ENCODE results near the gene ERBB4. TPM values are rescaled to one million over a fixed set of nuclear protein-coding genes. Genes with fewer than 3 reads are reported as not detected.

ERBB4 gene
- total RNA-seq, 1 donor from 2014 or later = 25.3 TPM

- no peak for ATAC-seq
- Histone ChIP-seq H3K4me1 (no peaks in the 10 kb centered on the region), H3K27ac (no peak overlapping the region), H3K4me3 (no peak overlapping the region), H3K9me3 (no peaks in the 10 kb centered on the region), H3K27me3 (ENCODE audit: low read depth) (no peaks in the 10 kb centered on the region), H3K36me3 (no peaks in the 10 kb centered on the region)
- no peak for TF ChIP-seq CTCF (IDR thresholded peaks at IDR 0.05)
- intact Hi-C loops (cut with DNase I) = no loop called here
- no peak for DNase-seq
Observed at GRCh38 chr2:212421556-212422334, 116.9 kb downstream of the ERBB4 start.

- Histone ChIP-seq H3K27me3 (ENCODE audit: low read depth) (no peaks in the 10 kb centered on the region), H3K4me3 (no peak overlapping the region), H3K27ac (no peak overlapping the region), H3K9me3 (no peaks in the 10 kb centered on the region), H3K4me1 (no peaks in the 10 kb centered on the region), H3K36me3 (no peaks in the 10 kb centered on the region)
- intact Hi-C loops (cut with DNase I) = no loop called here
- no peak for ATAC-seq
- no peak for DNase-seq
- no peak for TF ChIP-seq CTCF (IDR thresholded peaks at IDR 0.05)
Observed at GRCh38 chr2:212416086-212416485, 122.5 kb downstream of the ERBB4 start.

GRCh38 chr2:212414767-212415211, 123.8 kb downstream of the ERBB4 start:
- Histone ChIP-seq H3K27ac (no peak overlapping the region), H3K4me3 (no peak overlapping the region), H3K9me3 (no peaks in the 10 kb centered on the region), H3K36me3 (no peaks in the 10 kb centered on the region), H3K4me1 (no peaks in the 10 kb centered on the region), H3K27me3 (ENCODE audit: low read depth) (no peaks in the 10 kb centered on the region)
- ATAC-seq (no peak), DNase-seq (no peak)
- intact Hi-C loops (cut with DNase I) = no loop called here
- no peak for TF ChIP-seq CTCF (IDR thresholded peaks at IDR 0.05)

GRCh38 chr2:212409560-212409959, 129.0 kb downstream of the ERBB4 start:
- intact Hi-C loops (cut with DNase I) = no loop called here
- no peaks in the 10 kb centered on the region for H3K27me3 ChIP-seq (ENCODE audit: low read depth)
- no peak for TF ChIP-seq CTCF (IDR thresholded peaks at IDR 0.05)
- H3K27ac ChIP-seq = no peak overlapping the region
- ATAC-seq = no peak
- no peaks in the 10 kb centered on the region for H3K4me1 ChIP-seq
- H3K4me3 ChIP-seq = no peak overlapping the region
- H3K36me3 ChIP-seq = no peaks in the 10 kb centered on the region
- DNase-seq = no peak
- H3K9me3 ChIP-seq = no peaks in the 10 kb centered on the region

GRCh38 chr2:212408524-212408923, 130.1 kb downstream of the ERBB4 start:
- intact Hi-C loops (cut with DNase I) = no loop called here
- DNase-seq = no peak
- no peak overlapping the region for H3K4me3 ChIP-seq
- H3K36me3 ChIP-seq = no peaks in the 10 kb centered on the region
- H3K4me1 ChIP-seq = no peaks in the 10 kb centered on the region
- ATAC-seq = no peak
- no peaks in the 10 kb centered on the region for H3K9me3 ChIP-seq
- H3K27ac ChIP-seq = no peak overlapping the region
- TF ChIP-seq CTCF (IDR thresholded peaks at IDR 0.05) = no peak
- H3K27me3 ChIP-seq (ENCODE audit: low read depth) = no peaks in the 10 kb centered on the region
